ENCODE results near the gene NAB1.

Gene NAB1

DNA sequence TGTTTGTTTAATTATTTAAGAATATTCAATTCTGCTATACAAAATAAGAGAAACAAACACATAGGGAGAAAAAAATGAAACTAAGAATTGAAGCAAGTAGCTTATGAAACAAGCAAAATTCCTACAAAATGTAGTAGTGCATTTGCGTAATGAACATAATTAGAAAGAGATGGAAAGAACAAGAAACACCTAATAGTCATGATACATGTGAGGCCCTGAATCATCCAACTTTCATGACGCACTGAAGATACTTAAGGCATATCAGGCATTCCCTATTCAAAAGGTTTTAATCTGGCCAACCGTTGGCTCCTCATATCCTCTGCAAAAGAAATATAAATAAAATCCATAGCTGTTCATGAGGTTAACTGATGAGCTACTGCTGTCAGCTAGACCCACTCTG, 14.5 kb upstream of the NAB1 start:
- H3K4me3 ChIP-seq (ENCODE audit: low read depth, low read length): no peak overlapping the region
- no peak for DNase-seq (ENCODE audit: low read depth)
- TF ChIP-seq, protein P1, sequence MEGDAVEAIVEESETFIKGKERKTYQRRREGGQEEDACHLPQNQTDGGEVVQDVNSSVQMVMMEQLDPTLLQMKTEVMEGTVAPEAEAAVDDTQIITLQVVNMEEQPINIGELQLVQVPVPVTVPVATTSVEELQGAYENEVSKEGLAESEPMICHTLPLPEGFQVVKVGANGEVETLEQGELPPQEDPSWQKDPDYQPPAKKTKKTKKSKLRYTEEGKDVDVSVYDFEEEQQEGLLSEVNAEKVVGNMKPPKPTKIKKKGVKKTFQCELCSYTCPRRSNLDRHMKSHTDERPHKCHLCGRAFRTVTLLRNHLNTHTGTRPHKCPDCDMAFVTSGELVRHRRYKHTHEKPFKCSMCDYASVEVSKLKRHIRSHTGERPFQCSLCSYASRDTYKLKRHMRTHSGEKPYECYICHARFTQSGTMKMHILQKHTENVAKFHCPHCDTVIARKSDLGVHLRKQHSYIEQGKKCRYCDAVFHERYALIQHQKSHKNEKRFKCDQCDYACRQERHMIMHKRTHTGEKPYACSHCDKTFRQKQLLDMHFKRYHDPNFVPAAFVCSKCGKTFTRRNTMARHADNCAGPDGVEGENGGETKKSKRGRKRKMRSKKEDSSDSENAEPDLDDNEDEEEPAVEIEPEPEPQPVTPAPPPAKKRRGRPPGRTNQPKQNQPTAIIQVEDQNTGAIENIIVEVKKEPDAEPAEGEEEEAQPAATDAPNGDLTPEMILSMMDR (IDR thresholded peaks at IDR 0.05; ENCODE audit: insufficient read depth, low read depth, low read length, missing control alignments): no peak

DNA sequence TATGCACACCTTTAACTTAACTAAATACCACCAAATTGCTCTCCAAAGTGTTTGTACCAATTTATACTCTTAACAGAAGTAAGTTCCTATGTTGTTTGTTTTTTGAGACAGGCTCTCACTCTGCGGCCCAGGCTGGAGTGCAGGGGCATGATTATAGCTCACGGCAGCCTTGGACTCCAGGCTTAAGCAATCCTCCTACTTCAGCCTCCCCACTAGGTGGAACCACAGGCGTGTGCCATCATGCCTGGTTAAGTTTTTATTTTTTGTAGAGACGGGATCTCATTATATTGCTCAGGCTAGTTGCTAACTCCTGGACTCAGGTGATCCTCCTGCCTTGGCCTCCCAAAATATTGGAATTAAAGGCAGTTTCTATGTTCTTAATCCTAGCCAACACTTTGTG, 13.1 kb upstream of the NAB1 start:
- TF ChIP-seq, protein P1 (IDR thresholded peaks at IDR 0.05; ENCODE audit: insufficient read depth, low read depth, low read length, missing control alignments): peak; percentile 31
- DNase-seq (ENCODE audit: low read depth): peak; percentile 42
- H3K4me3 ChIP-seq (ENCODE audit: low read depth, low read length): no peak overlapping the region

DNA sequence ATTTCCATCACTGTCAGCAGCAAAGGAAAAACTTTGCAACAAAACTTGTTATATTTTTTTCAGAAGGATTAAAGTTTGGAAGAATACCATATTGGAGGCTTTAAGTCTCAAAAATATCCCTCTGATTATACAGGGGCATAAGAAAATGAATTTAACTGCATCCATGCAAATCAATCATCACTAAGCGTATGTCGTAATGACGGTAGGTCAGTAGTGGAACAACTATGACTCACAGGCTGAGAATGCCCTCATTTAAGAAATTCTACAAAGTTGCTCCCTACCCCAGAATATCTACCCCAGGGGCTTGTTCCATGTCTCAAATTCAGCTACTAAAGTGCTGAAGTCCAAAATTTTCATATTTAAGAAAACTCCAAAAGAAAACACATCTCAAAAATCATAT, 12.5 kb upstream of the NAB1 start:
- H3K4me3 ChIP-seq (ENCODE audit: low read depth, low read length): no peak overlapping the region
- TF ChIP-seq, protein P1 (IDR thresholded peaks at IDR 0.05; ENCODE audit: insufficient read depth, low read depth, low read length, missing control alignments): no peak
- no peak for DNase-seq (ENCODE audit: low read depth)

DNA sequence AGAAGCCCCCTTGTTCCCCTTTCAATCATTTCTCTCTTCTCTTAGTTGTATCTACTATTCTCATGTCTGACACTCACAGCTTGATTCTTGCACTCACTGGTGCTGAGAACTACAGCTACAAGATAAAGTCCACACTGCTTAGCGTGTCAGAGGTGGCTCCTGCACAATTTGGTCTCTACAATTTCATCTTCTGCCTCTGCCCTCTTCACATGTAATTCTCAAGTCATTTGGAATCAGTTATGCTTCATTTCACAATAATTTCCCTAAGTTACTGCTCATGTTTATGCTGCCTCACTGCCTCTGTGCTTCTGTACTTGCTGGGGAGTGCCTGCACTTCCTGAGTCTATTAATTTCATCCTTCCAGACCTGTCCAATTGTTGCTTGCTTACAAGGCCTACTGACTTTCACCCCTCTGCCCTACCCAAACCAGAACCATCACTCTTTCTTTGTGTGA, 11.6 kb upstream of the NAB1 start:
- TF ChIP-seq, protein P1 (IDR thresholded peaks at IDR 0.05; ENCODE audit: insufficient read depth, low read depth, low read length, missing control alignments): no peak
- DNase-seq (ENCODE audit: low read depth): no peak
- no peak overlapping the region for H3K4me3 ChIP-seq (ENCODE audit: low read depth, low read length)

DNA sequence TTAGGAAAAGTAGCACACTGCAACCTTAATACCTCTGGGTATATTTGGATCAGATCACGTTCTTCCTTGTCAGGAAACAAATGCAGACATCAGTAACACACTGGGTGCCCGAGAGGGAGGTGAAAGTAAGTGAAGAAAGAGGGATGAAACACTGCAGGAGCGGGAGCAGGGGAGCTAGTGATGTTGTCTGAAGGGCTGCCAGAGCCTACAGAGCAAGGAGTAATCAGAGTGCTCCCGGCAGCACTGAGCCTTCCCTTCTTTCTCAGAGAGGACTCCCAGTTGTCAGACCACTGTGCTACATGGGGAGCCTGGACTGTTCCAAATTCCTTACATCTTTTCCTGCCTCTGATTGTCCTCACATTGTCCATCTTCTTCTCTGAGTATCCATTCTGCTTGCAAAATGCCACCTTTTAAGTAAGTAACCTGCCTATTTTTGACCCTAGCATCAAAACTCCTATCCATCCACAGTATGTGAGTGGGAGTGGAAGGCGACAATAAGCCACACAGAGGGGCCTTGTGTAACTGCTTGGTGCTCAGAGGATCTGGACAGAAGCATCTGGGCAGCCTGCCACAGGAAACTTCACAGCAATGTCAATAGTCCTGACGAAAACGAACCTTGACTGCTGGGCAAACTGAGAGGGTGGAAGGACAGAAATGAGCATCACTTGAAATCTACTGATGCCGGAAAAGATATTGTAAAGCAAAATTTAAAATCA, 10.8 kb upstream of the NAB1 start:
- no peak for DNase-seq (ENCODE audit: low read depth)
- TF ChIP-seq, protein P1 (IDR thresholded peaks at IDR 0.05; ENCODE audit: insufficient read depth, low read depth, low read length, missing control alignments): no peak
- no peak overlapping the region for H3K4me3 ChIP-seq (ENCODE audit: low read depth, low read length)

DNA sequence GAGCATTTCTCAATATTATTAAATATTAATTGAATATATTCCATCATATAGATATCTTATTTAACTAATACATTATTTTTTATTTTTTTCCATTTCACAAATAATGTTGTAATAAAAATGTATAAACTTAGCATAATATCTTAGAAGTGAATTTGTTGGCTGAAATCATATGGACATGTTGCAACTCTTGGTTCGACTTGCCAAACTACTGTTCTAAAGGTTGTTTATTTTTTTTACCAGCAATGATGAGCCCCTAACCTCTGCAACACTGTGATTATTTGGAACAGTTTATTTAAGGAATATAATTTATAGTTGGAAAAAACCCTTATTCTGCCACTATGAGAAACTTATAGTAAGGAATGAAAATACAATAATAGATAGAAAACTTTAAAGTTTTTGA, 8.8 kb upstream of the NAB1 start:
- no peak for DNase-seq (ENCODE audit: low read depth)
- H3K4me3 ChIP-seq (ENCODE audit: low read depth, low read length): no peak overlapping the region
- TF ChIP-seq, protein P1 (IDR thresholded peaks at IDR 0.05; ENCODE audit: insufficient read depth, low read depth, low read length, missing control alignments): no peak

DNA sequence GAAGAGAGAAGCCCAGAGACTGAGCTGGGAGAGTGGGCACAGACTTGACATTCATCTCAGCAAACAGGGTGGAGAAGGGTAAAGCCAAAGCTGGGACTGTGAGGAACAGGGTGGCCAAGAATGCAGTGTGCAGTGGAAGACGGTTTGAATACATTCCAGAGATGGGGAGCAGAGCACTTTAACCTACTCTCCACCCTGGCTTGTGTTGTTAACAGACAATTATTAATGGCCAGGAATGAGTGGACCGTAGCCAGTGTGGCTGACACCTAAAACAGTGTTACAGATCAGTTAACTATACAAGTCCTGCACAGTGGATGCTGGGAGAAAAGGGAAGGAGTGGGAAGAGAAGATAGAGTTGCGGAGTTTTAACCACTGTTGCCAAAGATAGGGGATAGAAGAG, 7.4 kb upstream of the NAB1 start:
- TF ChIP-seq, protein P1 (IDR thresholded peaks at IDR 0.05; ENCODE audit: insufficient read depth, low read depth, low read length, missing control alignments): no peak
- DNase-seq (ENCODE audit: low read depth): no peak
- no peak overlapping the region for H3K4me3 ChIP-seq (ENCODE audit: low read depth, low read length)

All from GM12865 (cell line).